Endothelial cell (in vitro differentiated cells): ENCODE measurements around the gene MPV17L2. TPM values are rescaled to one million over a fixed set of nuclear protein-coding genes. Genes with fewer than 3 reads are reported as not detected.

Experiments
- DNase-seq: peaks from one replicate; pipeline ENCODE4 v3.0.0; 2021; ENCODE audit warnings: low spot score
- H3K27ac Mint-ChIP-seq: one replicate; pipeline ENCODE4 v1.8.0; 2021; ENCODE audit warnings: mixed read lengths, inconsistent platforms; ENCODE audit not compliant: unreplicated experiment
- H3K27me3 Mint-ChIP-seq: one replicate; pipeline ENCODE4 v1.8.0; 2021; ENCODE audit warnings: mild to moderate bottlenecking, moderate library complexity, mixed read lengths, inconsistent platforms; ENCODE audit not compliant: unreplicated experiment
- H3K36me3 Mint-ChIP-seq: one replicate; pipeline ENCODE4 v1.8.0; 2021; ENCODE audit warnings: mild to moderate bottlenecking, low read depth, mixed read lengths, inconsistent platforms; ENCODE audit not compliant: unreplicated experiment
- H3K4me1 Mint-ChIP-seq: one replicate; pipeline ENCODE4 v1.8.0; 2021; ENCODE audit warnings: mild to moderate bottlenecking, mixed read lengths, inconsistent platforms; ENCODE audit not compliant: unreplicated experiment
- H3K4me3 Mint-ChIP-seq: one replicate; pipeline ENCODE4 v1.8.0; 2021; ENCODE audit warnings: mild to moderate bottlenecking, mixed read lengths, inconsistent platforms; ENCODE audit not compliant: unreplicated experiment
- H3K9me3 Mint-ChIP-seq: one replicate; pipeline ENCODE4 v1.8.0; 2021; ENCODE audit warnings: mixed read lengths, inconsistent platforms; ENCODE audit not compliant: unreplicated experiment
- CTCF ChIP-seq: fragments of 200-600 bp; sonication (generic); IDR thresholded peaks from one replicate; pipeline ENCODE4 v1.5.0; 2021; ENCODE audit warnings: antibody characterized with exemption; ENCODE audit not compliant: unreplicated experiment
- total RNA-seq: library from RNA; stranded (reverse); fragmentation: NEBNext Ultra II Directional; extraction: Animal tissue kit (Norgen Biotek cat#: 25700); gene quantifications from one replicate; pipeline ENCODE4 v1.2.1, GENCODE V29; 2021; ENCODE audit not compliant: unreplicated experiment

Gene MPV17L2
- total RNA-seq, 1 donor from 2014 or later: 17.7 TPM

DNA sequence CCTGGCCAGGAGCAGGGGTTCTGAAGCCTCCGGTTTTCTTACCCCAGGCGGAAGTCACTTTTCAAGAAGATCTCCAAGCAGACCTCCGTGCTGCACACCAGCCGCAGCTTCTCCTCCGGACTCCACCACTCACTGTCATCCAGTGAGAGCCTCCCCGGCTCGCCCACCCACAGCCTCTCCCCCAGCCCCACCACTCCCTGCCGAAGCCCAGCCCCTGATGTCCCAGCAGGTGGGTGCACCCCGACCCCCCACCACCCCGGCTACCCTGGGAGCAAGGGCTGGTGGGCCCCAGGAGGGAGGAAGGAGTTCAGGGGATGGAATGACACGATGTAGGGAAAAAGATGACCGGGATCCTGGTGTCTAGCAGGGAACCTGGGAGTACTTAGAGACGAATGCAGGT, 45.6 kb upstream of the MPV17L2 start:
- Mint-ChIP-seq H3K27me3 (peaks cover 5% of the 10 kb centered on the region), H3K27ac (no peak overlapping the region), H3K4me1 (peaks cover 2% of the 10 kb centered on the region), H3K4me3 (no peak overlapping the region), H3K9me3 (no peaks in the 10 kb centered on the region), H3K36me3 (no peaks in the 10 kb centered on the region)
- no peak for DNase-seq
- no peak for TF ChIP-seq CTCF

DNA sequence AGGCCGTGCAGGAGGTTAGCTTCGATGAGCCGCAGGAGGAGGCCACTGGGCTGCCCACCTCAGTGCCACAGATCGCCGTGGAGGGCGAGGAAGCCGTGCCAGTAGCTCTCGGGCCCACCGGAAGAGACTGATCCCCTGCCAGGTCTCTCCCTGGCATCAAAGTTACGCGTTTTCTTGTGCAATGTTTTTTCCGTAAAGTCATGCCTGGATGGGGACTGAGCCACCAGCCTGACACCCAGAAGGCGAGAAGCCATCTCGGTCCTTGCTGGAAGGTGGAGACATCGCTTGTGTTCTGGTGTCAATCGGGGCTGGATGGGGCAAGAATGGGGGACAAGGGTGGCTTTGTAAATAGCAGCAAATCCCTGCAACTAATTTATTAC, 43.4 kb upstream of the MPV17L2 start:
- TF ChIP-seq CTCF: no peak
- Mint-ChIP-seq H3K27ac (no peak overlapping the region), H3K4me3 (no peak overlapping the region), H3K36me3 (no peaks in the 10 kb centered on the region), H3K4me1 (peaks cover 11% of the 10 kb centered on the region), H3K9me3 (no peaks in the 10 kb centered on the region), H3K27me3 (peaks cover 12% of the 10 kb centered on the region)
- DNase-seq: no peak

- peaks cover 11% of the 10 kb centered on the region for H3K4me1 Mint-ChIP-seq
- no peaks in the 10 kb centered on the region for H3K9me3 Mint-ChIP-seq
- H3K4me3 Mint-ChIP-seq: no peak overlapping the region
- no peak for TF ChIP-seq CTCF
- no peak overlapping the region for H3K27ac Mint-ChIP-seq
- DNase-seq: no peak
- H3K36me3 Mint-ChIP-seq: no peaks in the 10 kb centered on the region
- H3K27me3 Mint-ChIP-seq: peaks cover 14% of the 10 kb centered on the region
These were observed 42.0 kb upstream of the MPV17L2 start for GRCh38 chr19:18150776-18151624.

DNA sequence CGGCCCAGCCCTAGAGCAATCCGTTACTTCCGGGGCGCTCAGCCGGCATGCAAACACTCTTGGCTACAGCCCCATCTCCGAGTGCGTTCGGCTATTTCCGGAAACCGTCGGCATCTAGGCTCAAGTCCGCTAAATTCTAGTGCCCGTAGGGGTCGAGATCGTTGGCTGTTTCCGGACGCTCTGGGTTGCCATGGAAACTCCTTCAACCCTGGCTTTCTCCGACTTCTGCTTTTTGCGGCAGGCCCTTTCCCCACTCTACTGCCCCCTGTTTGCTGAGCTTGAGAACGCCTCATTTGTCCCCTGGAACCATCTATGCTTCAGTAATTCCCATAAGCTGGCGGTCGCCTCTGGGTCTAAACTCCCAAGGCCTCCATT, 40.6 kb upstream of the MPV17L2 start:
- Mint-ChIP-seq H3K36me3 (peaks cover 5% of the 10 kb centered on the region), H3K27ac (peak overlapping the region; percentile 97), H3K4me3 (peak overlapping the region; percentile 87), H3K4me1 (peaks cover 11% of the 10 kb centered on the region), H3K27me3 (peaks cover 16% of the 10 kb centered on the region), H3K9me3 (no peaks in the 10 kb centered on the region)
- DNase-seq: peak; percentile 95
- TF ChIP-seq CTCF: peak; percentile 78

- peaks cover 11% of the 10 kb centered on the region for H3K4me1 Mint-ChIP-seq
- peaks cover 15% of the 10 kb centered on the region for H3K27me3 Mint-ChIP-seq
- H3K4me3 Mint-ChIP-seq: peak within 1 kb of the TSS; percentile 96
- H3K36me3 Mint-ChIP-seq: peaks cover 5% of the 10 kb centered on the region
- TF ChIP-seq CTCF: no peak
- H3K9me3 Mint-ChIP-seq: no peaks in the 10 kb centered on the region
- peak within 1 kb of the TSS; percentile 97 for H3K27ac Mint-ChIP-seq
- DNase-seq: peak; percentile 100
These were observed 40.0 kb upstream of the MPV17L2 start, which contains the start of gene PIK3R2 for GRCh38 chr19:18152817-18153555. TSS of gene PIK3R2 (plus strand) at chr19:18153163. CDS start at chr19:18155880, 2,717 bp downstream.
